ENCODE measurements around the gene RIOK2.

DNA sequence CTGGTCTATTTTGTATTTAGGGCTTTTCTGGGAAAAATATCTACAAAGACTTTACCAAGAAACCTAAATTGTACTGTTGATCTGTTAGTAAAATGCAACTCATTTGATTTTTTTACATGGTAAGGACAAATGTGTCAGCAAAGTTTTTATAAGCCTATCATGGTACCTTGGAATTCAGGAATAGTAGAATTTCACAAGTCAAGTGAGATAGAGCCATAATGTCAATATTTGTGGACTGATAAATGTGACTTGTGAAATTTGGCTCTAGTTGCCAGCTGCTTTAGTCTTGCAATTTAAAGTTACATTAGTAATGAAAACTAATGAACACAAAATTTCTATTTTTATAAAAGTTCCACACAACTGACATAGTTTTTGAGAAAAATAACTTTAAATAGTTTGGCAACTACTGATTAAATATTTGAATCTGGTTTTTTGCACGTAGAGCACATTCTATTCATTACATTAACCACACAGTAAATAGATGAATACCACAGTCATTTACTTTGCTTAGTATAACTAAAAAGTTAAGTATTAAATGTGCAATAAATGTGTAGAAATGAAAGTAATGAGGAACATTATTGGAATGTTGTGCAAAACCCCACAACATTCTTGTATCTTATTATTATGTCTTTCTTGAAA, 41.2 kb upstream of the RIOK2 start:
- TF ChIP-seq POLR2A (IDR thresholded peaks at IDR 0.05; ENCODE audit: low read depth, low read length) (no peak), POLR2AphosphoS5 (IDR thresholded peaks at IDR 0.05; ENCODE audit: low read depth, low read length) (no peak)

All from GM12892 (cell line).